GM19395 (cell line): ENCODE data around the gene BICC1.

Source experiments
- ATAC-seq: cut with Tn5 transposase; IDR thresholded peaks from one replicate; pipeline ENCODE4 v1.9.1; 2021; ENCODE audit warnings: mild to moderate bottlenecking, moderate library complexity; ENCODE audit not compliant: unreplicated experiment

BICC1 gene

DNA sequence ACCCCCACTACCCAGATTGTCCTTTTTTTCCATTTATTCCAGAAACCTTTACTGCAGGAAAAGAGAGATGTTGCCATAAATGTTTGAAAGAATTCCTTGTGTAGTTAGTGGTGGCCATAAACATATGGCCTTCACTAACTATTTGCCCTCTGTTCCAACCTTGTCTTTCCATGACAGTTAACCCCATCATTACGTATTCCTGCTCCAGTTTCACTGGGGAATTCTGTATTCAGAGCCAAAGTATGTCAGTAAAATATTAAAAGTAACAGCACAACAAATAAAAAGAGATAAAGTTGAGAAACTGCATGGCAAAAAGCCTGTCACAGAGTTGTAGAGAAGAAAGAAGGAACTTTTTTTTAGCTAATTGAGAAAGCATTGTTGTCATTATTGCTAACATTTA lies 261.3 kb downstream of the BICC1 start:
- ATAC-seq, result no peak

DNA sequence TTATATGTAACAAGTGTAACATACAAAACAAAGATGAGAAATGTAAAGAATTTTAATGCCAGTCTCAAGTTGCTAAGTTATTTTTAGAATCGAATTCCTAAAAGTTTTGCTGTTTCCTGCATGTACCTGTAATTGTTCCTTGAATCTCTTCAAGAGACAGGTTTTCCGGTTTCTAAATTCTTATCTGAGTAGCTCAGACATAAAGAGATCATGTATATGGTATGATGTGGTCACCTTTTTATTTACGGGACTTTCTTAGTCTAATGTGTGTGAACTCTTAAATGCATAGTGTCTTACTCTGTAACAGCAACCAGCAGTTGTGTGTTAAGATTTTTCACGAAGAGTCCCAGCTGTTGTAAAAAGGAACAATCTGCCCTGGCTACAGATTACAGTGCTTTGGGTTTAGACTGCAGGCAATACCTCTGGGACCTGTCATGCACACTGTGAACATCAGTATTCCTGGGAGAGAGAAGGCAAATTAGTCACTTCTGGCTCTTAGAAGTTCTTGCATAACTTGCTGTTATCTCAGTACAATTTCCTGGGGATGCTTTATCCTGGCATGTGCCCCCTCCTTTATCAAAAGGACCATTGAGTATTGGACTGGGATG lies 263.4 kb downstream of the BICC1 start:
- no peak for ATAC-seq

- no peak for ATAC-seq
Observed at GRCh38 chr10:58776568-58777318, 264.1 kb downstream of the BICC1 start.

DNA sequence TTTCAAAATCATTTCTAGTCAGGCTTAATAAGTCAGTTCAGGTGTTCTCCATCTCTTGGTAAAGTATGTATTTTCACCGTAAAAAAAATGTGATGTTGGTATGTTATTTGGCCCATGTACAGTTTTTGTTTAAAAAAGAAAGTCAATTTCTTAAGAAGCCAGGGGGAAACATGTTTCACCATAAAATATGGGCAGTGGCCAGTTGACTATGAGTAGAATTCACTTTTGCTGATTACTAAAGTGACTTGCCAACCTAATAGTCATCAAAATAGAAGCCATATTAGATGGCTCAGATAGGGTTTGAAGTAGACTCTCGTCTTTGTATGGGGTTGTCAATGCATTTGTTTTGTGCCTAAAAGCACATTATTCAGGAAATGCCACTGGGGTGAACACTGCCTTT lies 266.3 kb downstream of the BICC1 start:
- ATAC-seq, result no peak

- ATAC-seq, result no peak
Observed at GRCh38 chr10:58779594-58779993, 266.9 kb downstream of the BICC1 start.

DNA sequence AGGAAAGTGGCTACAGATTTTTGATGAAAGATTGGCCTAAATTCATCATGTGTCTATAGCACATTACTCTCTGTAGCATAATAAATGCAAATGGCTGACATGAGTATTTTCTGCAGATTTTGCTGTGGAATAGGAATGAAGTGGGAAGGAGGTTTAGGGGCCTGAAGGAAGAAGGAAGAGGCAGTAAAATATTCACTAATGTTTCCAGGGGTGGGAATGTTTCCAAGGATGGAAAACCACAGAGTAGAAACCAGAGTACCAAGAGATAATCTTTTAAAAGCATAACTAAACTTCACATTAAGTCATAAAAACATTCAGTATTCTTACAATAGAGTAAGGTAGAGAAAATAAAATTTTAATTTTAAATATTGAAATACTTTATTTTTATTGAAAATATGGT lies 267.8 kb downstream of the BICC1 start:
- no peak for ATAC-seq

DNA sequence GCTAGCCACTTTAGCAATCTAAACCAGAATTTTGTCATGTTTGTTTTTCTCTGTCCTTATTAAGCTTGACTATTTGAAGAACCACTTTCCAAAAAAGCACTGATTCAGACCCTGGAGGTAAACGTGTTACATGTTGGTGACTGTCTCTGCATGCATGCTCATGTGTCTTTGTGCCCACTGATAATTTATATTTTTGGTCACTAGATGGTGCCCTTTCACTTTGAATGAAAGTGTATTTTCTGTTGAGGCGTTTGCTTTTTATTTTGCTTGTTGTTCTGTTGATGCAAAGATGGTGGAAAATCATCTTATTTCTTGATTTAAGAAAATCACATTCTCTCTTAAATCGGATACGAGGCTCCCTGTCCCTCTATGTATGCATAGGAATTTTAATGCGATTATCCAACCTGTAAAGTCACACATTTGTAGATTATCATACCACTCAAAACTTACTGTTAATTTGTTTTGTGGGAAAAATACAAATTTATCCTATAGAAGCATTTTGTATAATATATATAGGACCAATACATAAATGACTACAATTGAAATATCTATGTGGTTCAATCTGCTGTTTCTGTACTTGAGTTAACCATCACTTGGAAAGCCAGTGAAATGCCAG lies 269.3 kb downstream of the BICC1 start:
- ATAC-seq, result no peak

- no peak for ATAC-seq
Observed at GRCh38 chr10:58782876-58783851, 270.5 kb downstream of the BICC1 start.

DNA sequence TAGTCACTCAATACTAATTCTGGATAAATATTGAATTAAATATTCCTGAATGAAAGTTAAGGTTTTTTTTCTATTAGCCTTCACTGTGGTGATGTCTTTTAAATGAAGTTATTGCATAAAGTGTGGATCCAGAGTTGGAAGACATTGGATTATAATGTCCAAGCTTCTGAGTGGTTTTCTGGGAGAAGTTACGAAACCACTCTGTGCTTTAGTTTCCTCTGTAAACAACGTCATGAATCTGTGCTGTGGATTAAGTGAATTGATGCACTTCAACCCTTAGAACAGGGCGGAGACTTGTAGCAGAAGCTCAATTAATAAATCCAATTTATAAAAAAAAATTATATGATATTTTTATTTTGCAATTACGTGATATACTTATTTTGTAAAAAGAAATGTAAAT lies 271.7 kb downstream of the BICC1 start:
- no peak for ATAC-seq

DNA sequence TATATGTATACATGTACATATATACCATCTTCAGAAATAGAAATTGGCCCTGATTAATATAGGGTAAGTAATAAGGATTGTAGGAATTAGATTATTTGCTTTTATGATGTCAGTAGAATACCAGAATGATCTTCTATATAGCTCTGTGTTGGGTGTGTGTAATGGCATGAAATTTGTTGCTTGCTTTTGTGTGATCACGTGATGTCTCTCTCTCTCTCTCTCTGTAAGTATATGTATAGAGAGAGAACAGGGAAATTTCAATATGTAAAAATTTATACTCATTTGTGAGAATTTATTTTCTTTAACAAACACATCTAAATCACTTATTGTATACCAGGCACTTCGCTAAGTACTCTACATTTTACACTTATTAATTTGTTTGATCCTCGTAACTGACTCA lies 272.7 kb downstream of the BICC1 start:
- no peak for ATAC-seq

- ATAC-seq, result no peak
Observed at GRCh38 chr10:58791137-58791536, 278.5 kb downstream of the BICC1 start.

GRCh38 chr10:58795560-58795959 lies 282.9 kb downstream of the BICC1 start:
- ATAC-seq, result no peak

DNA sequence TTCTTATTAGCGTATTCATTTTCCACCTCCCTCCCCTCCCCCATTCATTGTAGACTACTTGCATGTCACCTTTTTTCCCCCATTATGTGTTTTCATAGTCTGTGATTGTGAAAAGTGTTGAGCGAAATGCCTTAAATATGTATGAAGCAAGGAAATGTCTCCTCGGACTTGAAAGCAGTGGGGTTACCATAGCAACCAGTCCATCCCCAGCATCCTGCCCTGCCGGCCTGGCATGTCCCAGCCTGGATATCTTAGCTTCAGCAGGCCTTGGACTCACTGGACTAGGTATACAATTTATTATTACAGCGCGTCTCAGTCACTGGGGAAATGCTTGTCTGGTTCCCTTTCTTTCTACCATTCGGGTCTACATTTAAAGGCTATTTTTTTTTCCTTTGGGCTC lies 283.6 kb downstream of the BICC1 start:
- no peak for ATAC-seq

GRCh38 chr10:58796824-58797223 lies 284.2 kb downstream of the BICC1 start:
- no peak for ATAC-seq

- ATAC-seq, result no peak
Observed at GRCh38 chr10:58797356-58797755, 284.7 kb downstream of the BICC1 start.

GRCh38 chr10:58802047-58802446 lies 289.4 kb downstream of the BICC1 start:
- ATAC-seq, result no peak

GRCh38 chr10:58806323-58806722 lies 293.7 kb downstream of the BICC1 start:
- ATAC-seq, result no peak

GRCh38 chr10:58806970-58807628 lies 294.4 kb downstream of the BICC1 start:
- no peak for ATAC-seq

GRCh38 chr10:58807629-58808022 lies 295.0 kb downstream of the BICC1 start:
- ATAC-seq, result no peak

DNA sequence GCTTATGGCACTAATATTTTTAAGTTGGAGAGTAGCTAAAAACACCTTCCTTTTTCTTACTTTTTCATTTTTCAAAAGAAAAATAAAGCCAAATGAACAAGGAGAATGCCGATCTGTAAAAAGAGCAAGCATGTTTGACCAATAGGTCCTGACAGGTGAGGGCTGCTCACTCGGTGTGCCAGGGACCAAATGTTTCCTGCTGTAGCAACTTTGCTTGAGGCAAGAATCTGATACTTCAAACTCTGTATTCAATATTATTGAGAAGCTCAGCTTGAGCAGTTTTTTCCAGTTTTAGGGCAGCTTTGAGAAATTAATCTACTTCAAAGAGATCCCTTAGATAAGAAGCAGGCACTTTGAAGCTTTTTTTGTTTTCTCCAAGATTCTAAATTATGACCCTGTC lies 298.1 kb downstream of the BICC1 start:
- no peak for ATAC-seq

DNA sequence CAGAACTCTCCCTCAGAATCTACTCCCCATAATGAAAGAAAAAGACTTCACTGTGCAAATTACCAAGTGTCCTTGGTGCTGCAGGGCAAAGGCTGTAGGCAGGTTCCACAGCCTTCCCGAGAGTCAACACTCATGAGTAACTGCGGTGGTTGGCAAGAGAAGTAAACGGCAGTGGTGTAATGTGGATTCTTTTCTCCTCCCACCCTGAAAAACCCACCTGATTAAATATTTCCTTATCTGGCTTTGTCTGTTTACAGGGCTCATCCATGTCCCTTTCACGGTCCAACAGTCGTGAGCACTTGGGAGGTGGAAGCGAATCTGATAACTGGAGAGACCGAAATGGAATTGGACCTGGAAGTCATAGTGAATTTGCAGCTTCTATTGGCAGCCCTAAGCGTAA lies 300.9 kb downstream of the BICC1 start:
- ATAC-seq, result no peak
